HG02973 (cell line): ENCODE measurements around the gene PITPNB.

Experiments
- ATAC-seq: cut with Tn5 transposase; IDR thresholded peaks from one replicate; pipeline ENCODE4 v1.9.1; 2021; ENCODE audit warnings: moderate library complexity; ENCODE audit not compliant: unreplicated experiment

PITPNB gene

GRCh38 chr22:27881421-27881820 is 37.6 kb downstream of the PITPNB start:
- ATAC-seq = no peak

GRCh38 chr22:27880778-27881394 is 38.2 kb downstream of the PITPNB start:
- no peak for ATAC-seq

GRCh38 chr22:27879923-27880322 is 39.1 kb downstream of the PITPNB start:
- ATAC-seq = no peak

- ATAC-seq = no peak
Measured at GRCh38 chr22:27878541-27878940, 40.5 kb downstream of the PITPNB start.

- no peak for ATAC-seq
Measured at GRCh38 chr22:27877501-27877900, 41.6 kb downstream of the PITPNB start.

- ATAC-seq = no peak
Measured at GRCh38 chr22:27876684-27877083, 42.4 kb downstream of the PITPNB start.

- ATAC-seq = no peak
Measured at GRCh38 chr22:27875951-27876350, 43.1 kb downstream of the PITPNB start.

GRCh38 chr22:27874764-27875163 is 44.3 kb downstream of the PITPNB start:
- ATAC-seq = no peak

- ATAC-seq = no peak
Measured at GRCh38 chr22:27874185-27874584, 44.9 kb downstream of the PITPNB start.

- no peak for ATAC-seq
Measured at GRCh38 chr22:27873472-27873871, 45.6 kb downstream of the PITPNB start.

GRCh38 chr22:27872488-27872887 is 46.6 kb downstream of the PITPNB start:
- no peak for ATAC-seq

GRCh38 chr22:27871306-27872014 is 47.6 kb downstream of the PITPNB start:
- ATAC-seq = no peak

GRCh38 chr22:27870234-27871191 is 48.5 kb downstream of the PITPNB start:
- no peak for ATAC-seq

GRCh38 chr22:27868732-27869282 is 50.2 kb downstream of the PITPNB start:
- no peak for ATAC-seq

GRCh38 chr22:27867953-27868731 is 50.9 kb downstream of the PITPNB start:
- no peak for ATAC-seq

- no peak for ATAC-seq
Measured at GRCh38 chr22:27867085-27867952, 51.7 kb downstream of the PITPNB start.

GRCh38 chr22:27866135-27867084 is 52.6 kb downstream of the PITPNB start:
- no peak for ATAC-seq

GRCh38 chr22:27865496-27865895 is 53.6 kb downstream of the PITPNB start:
- ATAC-seq = no peak
